ENCODE data around the gene CYP20A1. TPM values are rescaled to one million over a fixed set of nuclear protein-coding genes. Genes with fewer than 3 reads are reported as not detected.
"Not testable (repeated sequence)": the region's sequence is repeated elsewhere in the genome, so short reads cannot be mapped to it uniquely, and the experiment has no call there.

The CYP20A1 gene, protein sequence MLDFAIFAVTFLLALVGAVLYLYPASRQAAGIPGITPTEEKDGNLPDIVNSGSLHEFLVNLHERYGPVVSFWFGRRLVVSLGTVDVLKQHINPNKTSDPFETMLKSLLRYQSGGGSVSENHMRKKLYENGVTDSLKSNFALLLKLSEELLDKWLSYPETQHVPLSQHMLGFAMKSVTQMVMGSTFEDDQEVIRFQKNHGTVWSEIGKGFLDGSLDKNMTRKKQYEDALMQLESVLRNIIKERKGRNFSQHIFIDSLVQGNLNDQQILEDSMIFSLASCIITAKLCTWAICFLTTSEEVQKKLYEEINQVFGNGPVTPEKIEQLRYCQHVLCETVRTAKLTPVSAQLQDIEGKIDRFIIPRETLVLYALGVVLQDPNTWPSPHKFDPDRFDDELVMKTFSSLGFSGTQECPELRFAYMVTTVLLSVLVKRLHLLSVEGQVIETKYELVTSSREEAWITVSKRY
- polyA plus RNA-seq (2013): 9.4 TPM

DNA sequence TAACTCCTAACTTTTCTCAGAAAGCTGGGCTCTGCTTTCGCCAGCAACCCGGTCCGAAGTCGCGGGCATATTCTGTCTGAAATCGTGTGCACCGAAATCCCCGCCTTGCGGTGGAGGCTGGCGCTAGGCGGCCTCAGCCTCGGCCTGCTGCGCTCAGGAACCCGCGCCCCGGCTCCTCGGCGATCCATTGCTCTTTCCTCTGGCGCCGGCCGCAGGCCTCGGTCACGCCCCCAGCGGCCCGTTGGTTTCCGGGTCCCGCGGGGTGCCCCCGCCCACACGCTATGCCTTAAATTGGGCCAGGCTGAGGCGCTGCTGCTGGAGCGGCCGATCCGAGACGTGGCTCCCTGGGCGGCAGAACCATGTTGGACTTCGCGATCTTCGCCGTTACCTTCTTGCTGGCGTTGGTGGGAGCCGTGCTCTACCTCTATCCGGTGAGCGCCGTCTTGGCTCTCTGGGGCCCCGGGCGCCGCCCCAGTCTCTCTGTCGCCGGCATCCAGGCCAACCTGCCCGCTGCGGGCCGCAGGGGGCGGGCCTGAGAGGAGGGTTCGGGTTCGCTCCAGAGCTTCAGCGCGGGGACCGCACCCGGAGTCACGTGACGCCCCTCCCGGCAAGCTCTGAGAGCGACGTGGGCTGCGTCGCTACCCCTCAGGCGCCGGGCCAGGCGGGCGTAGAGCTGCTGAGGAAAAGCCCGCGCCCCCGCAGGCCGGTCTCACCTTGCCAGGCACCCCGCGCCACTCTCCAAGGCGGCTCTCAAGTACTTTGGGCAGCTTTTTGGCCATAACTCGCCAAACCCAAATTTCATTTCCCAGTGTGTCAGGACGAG lies at the start of gene CYP20A1:
Gene CYP20A1 (plus strand): TSS at position 315 of the 823 bp plus-strand sequence. CDS start 45 bp downstream, at position 360.
- Histone ChIP-seq H3K27me3 (replicated peaks in 2 of 5; ENCODE audit: control insufficient read depth in 4 of 5, insufficient read depth in 5 of 5, low read length in 4 of 5) (no peaks in the 10 kb centered on the region), H3K27ac (ENCODE audit: insufficient read depth in 1 of 2, low read depth in 1 of 2, low read length in 2 of 2, poor library complexity in 1 of 2, severe bottlenecking in 2 of 2) (peak within 1 kb of the TSS; percentile 85 to 93), H3K4me1 (ENCODE audit: control extremely low read depth in 1 of 4, control insufficient read depth in 4 of 4, insufficient read depth in 4 of 4, low read length in 3 of 4) (peaks cover 6 to 16% (median 11%) of the 10 kb centered on the region in 4 experiments), H3K4me3 (ENCODE audit: control insufficient read depth in 1 of 7, extremely low read depth in 1 of 7, insufficient read depth in 4 of 7, low read depth in 2 of 7, low read length in 6 of 7) (peak within 1 kb of the TSS; percentile 77 to 96 (median 93)), H3K9me3 (ENCODE audit: control extremely low read depth in 1 of 5, control insufficient read depth in 4 of 5, insufficient read depth in 2 of 5, low read depth in 1 of 5, low read length in 4 of 5) (no peaks in the 10 kb centered on the region), H3K36me3 (ENCODE audit: control insufficient read depth in 4 of 4, insufficient read depth in 4 of 4, low read length in 3 of 4) (peaks cover 0 to 7% (median 4%) of the 10 kb centered on the region in 4 experiments)
- WGBS (ENCODE audit: insufficient coverage): 0% methylated on average over 71 of the region's 80 CpGs
- ChIA-PET CTCF (interaction anchor here (1.0 to 3.1 kb wide), 3 partner anchors 13 to 16 kb away, joined by 3 to 19 read pairs (median 5); no protein-coding TSS in a partner anchor), POLR2A (interaction anchor here (0.6 to 0.9 kb wide), 2 partner anchors 89 to 327 kb away, joined by 3 to 4 read pairs; partner anchors contain the start of genes ABI2, CARF and WDR12)
- peak; percentile 98 to 99 (median 99) for DNase-seq

DNA sequence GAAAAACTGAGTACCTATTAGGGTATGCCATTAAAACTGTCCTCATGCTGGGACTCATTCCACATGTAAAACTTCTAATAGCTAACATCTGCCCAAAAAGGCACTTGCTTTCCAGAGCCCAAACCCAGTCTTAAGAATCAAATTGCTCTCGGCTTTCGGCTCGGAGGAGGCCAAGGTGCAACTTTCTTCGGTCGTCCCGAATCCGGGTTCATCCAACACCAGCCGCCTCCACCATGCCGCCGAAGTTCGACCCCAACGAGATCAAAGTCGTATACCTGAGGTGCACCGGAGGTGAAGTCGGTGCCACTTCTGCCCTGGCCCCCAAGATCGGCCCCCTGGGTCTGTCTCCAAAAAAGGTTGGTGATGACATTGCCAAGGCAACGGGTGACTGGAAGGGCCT lies 48.3 kb upstream of the CYP20A1 start:
- DNase-seq; H3K4me1 ChIP-seq (ENCODE audit: control extremely low read depth in 1 of 4, control insufficient read depth in 4 of 4, insufficient read depth in 4 of 4, low read length in 3 of 4); H3K9me3 ChIP-seq (ENCODE audit: control extremely low read depth in 1 of 5, control insufficient read depth in 4 of 5, insufficient read depth in 2 of 5, low read depth in 1 of 5, low read length in 4 of 5); H3K27ac ChIP-seq (ENCODE audit: insufficient read depth in 1 of 2, low read depth in 1 of 2, low read length in 2 of 2, poor library complexity in 1 of 2, severe bottlenecking in 2 of 2); POLR2A ChIA-PET; H3K4me3 ChIP-seq (ENCODE audit: control insufficient read depth in 1 of 7, extremely low read depth in 1 of 7, insufficient read depth in 4 of 7, low read depth in 2 of 7, low read length in 6 of 7); CTCF ChIA-PET; H3K36me3 ChIP-seq (ENCODE audit: control insufficient read depth in 4 of 4, insufficient read depth in 4 of 4, low read length in 3 of 4); H3K27me3 ChIP-seq (replicated peaks in 2 of 5; ENCODE audit: control insufficient read depth in 4 of 5, insufficient read depth in 5 of 5, low read length in 4 of 5): not testable (repeated sequence)
- WGBS (ENCODE audit: insufficient coverage): no CpG with 5 or more reads among the region's 17 CpGs

DNA sequence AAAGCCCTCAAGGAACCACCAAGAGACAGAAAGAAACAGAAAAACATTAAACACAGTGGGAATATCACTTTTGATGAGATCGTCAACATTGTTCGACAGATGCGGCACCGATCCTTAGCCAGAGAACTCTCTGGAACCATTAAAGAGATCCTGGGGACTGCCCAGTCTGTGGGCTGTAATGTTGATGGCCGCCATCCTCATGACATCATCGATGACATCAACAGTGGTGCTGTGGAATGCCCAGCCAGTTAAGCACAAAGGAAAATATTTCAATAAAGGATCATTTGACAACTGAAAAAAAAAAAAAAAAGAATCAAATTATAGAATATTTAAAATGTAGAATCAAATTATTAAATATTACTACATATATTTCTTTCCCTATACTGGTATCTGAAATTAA lies 47.8 kb upstream of the CYP20A1 start:
- H3K4me3 ChIP-seq (ENCODE audit: control insufficient read depth in 1 of 7, extremely low read depth in 1 of 7, insufficient read depth in 4 of 7, low read depth in 2 of 7, low read length in 6 of 7); POLR2A ChIA-PET; CTCF ChIA-PET; H3K4me1 ChIP-seq (ENCODE audit: control extremely low read depth in 1 of 4, control insufficient read depth in 4 of 4, insufficient read depth in 4 of 4, low read length in 3 of 4); DNase-seq; H3K27me3 ChIP-seq (replicated peaks in 2 of 5; ENCODE audit: control insufficient read depth in 4 of 5, insufficient read depth in 5 of 5, low read length in 4 of 5); H3K27ac ChIP-seq (ENCODE audit: insufficient read depth in 1 of 2, low read depth in 1 of 2, low read length in 2 of 2, poor library complexity in 1 of 2, severe bottlenecking in 2 of 2); H3K9me3 ChIP-seq (ENCODE audit: control extremely low read depth in 1 of 5, control insufficient read depth in 4 of 5, insufficient read depth in 2 of 5, low read depth in 1 of 5, low read length in 4 of 5); H3K36me3 ChIP-seq (ENCODE audit: control insufficient read depth in 4 of 4, insufficient read depth in 4 of 4, low read length in 3 of 4): not testable (repeated sequence)
- WGBS (ENCODE audit: insufficient coverage): 100% methylated on average over 2 of the region's 6 CpGs

DNA sequence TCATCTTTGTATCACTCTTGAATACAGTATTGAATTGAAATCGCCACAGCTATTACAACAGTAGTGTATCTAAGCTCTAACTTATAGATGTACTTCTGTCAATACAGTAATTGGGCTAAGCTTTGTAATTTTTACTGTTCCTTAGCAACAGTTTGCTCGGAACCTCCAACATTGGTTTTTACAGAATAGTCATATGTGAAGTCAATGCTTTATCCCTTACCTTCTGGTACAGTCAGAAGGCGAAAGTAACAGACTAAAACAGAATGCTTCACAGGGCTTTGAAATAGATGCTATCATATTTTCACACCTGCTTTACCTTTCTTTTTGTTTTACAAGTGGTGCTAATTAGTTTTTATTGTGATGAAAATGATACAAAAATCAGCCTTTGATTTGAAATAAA lies 46.9 kb upstream of the CYP20A1 start:
- Histone ChIP-seq H3K4me1 (ENCODE audit: control extremely low read depth in 1 of 4, control insufficient read depth in 4 of 4, insufficient read depth in 4 of 4, low read length in 3 of 4) (no peaks in the 10 kb centered on the region), H3K36me3 (ENCODE audit: control insufficient read depth in 4 of 4, insufficient read depth in 4 of 4, low read length in 3 of 4) (peaks cover 0 to 4% (median 2%) of the 10 kb centered on the region in 4 experiments), H3K27me3 (replicated peaks in 2 of 5; ENCODE audit: control insufficient read depth in 4 of 5, insufficient read depth in 5 of 5, low read length in 4 of 5) (no peaks in the 10 kb centered on the region), H3K27ac (ENCODE audit: insufficient read depth in 1 of 2, low read depth in 1 of 2, low read length in 2 of 2, poor library complexity in 1 of 2, severe bottlenecking in 2 of 2) (no peak overlapping the region), H3K9me3 (ENCODE audit: control extremely low read depth in 1 of 5, control insufficient read depth in 4 of 5, insufficient read depth in 2 of 5, low read depth in 1 of 5, low read length in 4 of 5) (no peaks in the 10 kb centered on the region), H3K4me3 (ENCODE audit: control insufficient read depth in 1 of 7, extremely low read depth in 1 of 7, insufficient read depth in 4 of 7, low read depth in 2 of 7, low read length in 6 of 7) (no peak overlapping the region)
- DNase-seq: no peak
- WGBS (ENCODE audit: insufficient coverage): no CpG with 5 or more reads among the region's 3 CpGs
- ChIA-PET CTCF (no interaction called here), POLR2A (no interaction called here)

DNA sequence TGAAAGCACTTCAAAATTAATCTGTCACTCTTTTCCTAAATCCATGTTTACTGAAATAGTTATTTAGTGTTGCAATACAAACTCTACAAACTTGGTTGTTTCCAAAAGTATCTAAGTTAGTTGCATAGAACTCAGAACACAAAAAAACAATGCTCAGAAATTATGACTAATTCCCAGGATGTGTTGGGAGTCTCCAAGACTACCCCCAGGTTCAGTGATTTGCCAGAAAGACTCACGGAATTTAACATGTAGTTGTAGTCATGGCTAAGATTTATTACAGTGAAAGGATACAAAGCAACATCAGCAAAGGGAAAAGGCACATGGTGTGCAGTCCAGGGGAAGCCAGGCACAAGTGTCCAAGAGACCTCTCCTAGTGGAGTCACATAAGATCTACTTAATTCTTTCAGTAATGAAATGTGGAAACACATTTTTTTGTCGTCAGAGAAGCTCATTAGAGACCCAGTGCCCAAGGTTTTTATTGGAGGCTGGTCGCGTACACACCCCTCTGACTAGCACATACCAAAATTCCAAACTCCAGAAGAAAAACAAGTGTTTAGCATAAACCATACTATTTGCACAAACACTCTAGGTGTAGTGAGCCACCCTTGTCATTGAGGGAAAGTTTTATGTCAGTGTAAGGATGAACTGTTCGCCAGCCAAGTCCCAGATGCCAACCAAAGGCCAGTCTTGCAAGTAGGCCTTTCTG lies 43.3 kb upstream of the CYP20A1 start:
- CTCF ChIA-PET: no interaction called here
- POLR2A ChIA-PET: no interaction called here
- H3K27ac ChIP-seq (ENCODE audit: insufficient read depth in 1 of 2, low read depth in 1 of 2, low read length in 2 of 2, poor library complexity in 1 of 2, severe bottlenecking in 2 of 2): no peak overlapping the region
- no peaks in the 10 kb centered on the region for H3K4me1 ChIP-seq (ENCODE audit: control extremely low read depth in 1 of 4, control insufficient read depth in 4 of 4, insufficient read depth in 4 of 4, low read length in 3 of 4)
- no peak overlapping the region for H3K4me3 ChIP-seq (ENCODE audit: control insufficient read depth in 1 of 7, extremely low read depth in 1 of 7, insufficient read depth in 4 of 7, low read depth in 2 of 7, low read length in 6 of 7)
- no peaks in the 10 kb centered on the region for H3K9me3 ChIP-seq (ENCODE audit: control extremely low read depth in 1 of 5, control insufficient read depth in 4 of 5, insufficient read depth in 2 of 5, low read depth in 1 of 5, low read length in 4 of 5)
- peaks cover 0 to 4% (median 1%) of the 10 kb centered on the region in 4 experiments for H3K36me3 ChIP-seq (ENCODE audit: control insufficient read depth in 4 of 4, insufficient read depth in 4 of 4, low read length in 3 of 4)
- H3K27me3 ChIP-seq (replicated peaks in 2 of 5; ENCODE audit: control insufficient read depth in 4 of 5, insufficient read depth in 5 of 5, low read length in 4 of 5): no peaks in the 10 kb centered on the region
- no peak for DNase-seq
- 98% methylated on average over 5 of the region's 5 CpGs for WGBS (ENCODE audit: insufficient coverage)

DNA sequence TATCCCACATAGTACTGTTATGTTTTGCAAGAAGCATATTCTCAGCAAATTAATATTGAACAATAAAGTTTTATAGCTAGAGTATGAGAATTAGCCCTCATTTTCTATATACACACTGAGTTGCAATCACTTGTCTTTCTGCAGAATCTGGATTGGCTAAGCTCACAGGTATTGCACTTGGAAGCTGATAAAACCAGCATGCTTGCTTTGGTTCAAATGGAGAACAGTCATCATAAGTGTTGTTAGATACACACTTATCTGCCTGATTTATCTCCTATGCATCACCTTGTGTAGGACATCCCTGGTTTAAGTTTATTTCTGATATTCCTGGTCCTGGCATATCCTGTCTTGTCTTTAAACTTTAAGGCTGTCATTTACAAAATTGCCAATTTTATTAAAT lies 38.0 kb upstream of the CYP20A1 start:
- CTCF ChIA-PET: interaction anchor here (0.9 kb wide), 1 partner anchor 24 kb away, joined by 3 read pairs; no protein-coding TSS in a partner anchor
- Histone ChIP-seq H3K27ac (ENCODE audit: insufficient read depth in 1 of 2, low read depth in 1 of 2, low read length in 2 of 2, poor library complexity in 1 of 2, severe bottlenecking in 2 of 2) (no peak overlapping the region), H3K36me3 (ENCODE audit: control insufficient read depth in 4 of 4, insufficient read depth in 4 of 4, low read length in 3 of 4) (no peaks in the 10 kb centered on the region), H3K27me3 (replicated peaks in 2 of 5; ENCODE audit: control insufficient read depth in 4 of 5, insufficient read depth in 5 of 5, low read length in 4 of 5) (no peaks in the 10 kb centered on the region), H3K4me3 (ENCODE audit: control insufficient read depth in 1 of 7, extremely low read depth in 1 of 7, insufficient read depth in 4 of 7, low read depth in 2 of 7, low read length in 6 of 7) (no peak overlapping the region), H3K9me3 (ENCODE audit: control extremely low read depth in 1 of 5, control insufficient read depth in 4 of 5, insufficient read depth in 2 of 5, low read depth in 1 of 5, low read length in 4 of 5) (no peaks in the 10 kb centered on the region), H3K4me1 (ENCODE audit: control extremely low read depth in 1 of 4, control insufficient read depth in 4 of 4, insufficient read depth in 4 of 4, low read length in 3 of 4) (no peaks in the 10 kb centered on the region)
- no peak for DNase-seq
- POLR2A ChIA-PET: no interaction called here
